ENCODE results near the gene JUN.

- no peak for TF ChIP-seq CTCF (IDR thresholded peaks at IDR 0.05; ENCODE audit: insufficient read depth, low read length, poor library complexity, severe bottlenecking)
- no peak for TF ChIP-seq EZH2phosphoT487 (conservative IDR thresholded peaks at IDR 0.05; ENCODE audit: low read length)
Observed at GRCh38 chr1:58808077-58808476, 24.2 kb upstream of the JUN start.

Data from SU-DHL-6 (cell line).